SK-N-SH (cell line): ENCODE data around the gene TCF7L2. TPM values are rescaled to one million over a fixed set of nuclear protein-coding genes. Genes with fewer than 3 reads are reported as not detected.

ENCODE experiments used
- CTCF ChIA-PET: fragments of 300-600, 350-600 bp; formaldehyde crosslinking; extraction: SDS; loops from one replicate; lab custom pipeline; 2021; lab: Yijun Ruan, JAX
- POLR2A ChIA-PET: fragments of 350-600 bp; sonication (Branson Sonifier 250); formaldehyde crosslinking; extraction: SDS; loops from one replicate; lab custom pipeline; 2020; ENCODE audit warnings: antibody characterized with exemption, inconsistent platforms; lab: Yijun Ruan, JAX
- DNase-seq: peaks from one replicate; pipeline ENCODE4 v3.0.0; 2012
- H2AFZ ChIP-seq: fragments of 200-600 bp; sonication (generic); 2 replicates; pipeline ENCODE4 v1.8.1; 2016; ENCODE audit warnings: antibody characterized with exemption, mild to moderate bottlenecking, low read depth
- H3F3A ChIP-seq: fragments of 200-600 bp; sonication (generic); replicated peaks from 2 replicates; pipeline ENCODE3; 2016; ENCODE audit warnings: antibody characterized with exemption, mild to moderate bottlenecking; ENCODE audit not compliant: insufficient read depth
- H3K27ac ChIP-seq, 2 experiments: fragments of 200-500 bp in 1 of 2; fragments of 200-600 bp in 1 of 2; sonication (Bioruptor generic) in 1 of 2; sonication (generic), shearing (Covaris generic) in 1 of 2; 2 replicates each; pipeline versions ENCODE4 v1.5.1 to v1.6.1; 2014 to 2016; ENCODE audit warnings: low read depth in 2 of 2, inconsistent platforms in 1 of 2, low read length in 1 of 2, mild to moderate bottlenecking in 1 of 2, mixed read lengths in 1 of 2
- H3K27me3 ChIP-seq: fragments of 200-600 bp; sonication (generic), shearing (Covaris generic); 2 replicates; pipeline ENCODE4 v1.6.1; 2016; ENCODE audit warnings: mixed run types; ENCODE audit not compliant: insufficient read depth
- H3K36me3 ChIP-seq, 2 experiments: fragments of 200-500 bp in 1 of 2; fragments of 200-600 bp in 1 of 2; sonication (Bioruptor generic) in 1 of 2; sonication (generic) in 1 of 2; replicated peaks in 1 of 2; 2 replicates each; pipeline versions ENCODE3 to v1.5.1; 2014 to 2016; ENCODE audit warnings: low read length in 1 of 2, mild to moderate bottlenecking in 1 of 2; ENCODE audit not compliant: insufficient read depth in 2 of 2, control insufficient read depth in 1 of 2
- H3K4me1 ChIP-seq, 2 experiments: fragments of 200-500 bp in 1 of 2; fragments of 200-600 bp in 1 of 2; sonication (Bioruptor generic) in 1 of 2; sonication (generic), shearing (Covaris generic) in 1 of 2; 2 replicates each; pipeline versions ENCODE4 v1.5.1 to v1.6.1; 2014 to 2016; ENCODE audit warnings: low read depth in 1 of 2, low read length in 1 of 2, mixed run types in 1 of 2; ENCODE audit not compliant: insufficient read depth in 2 of 2, control insufficient read depth in 1 of 2
- H3K4me2 ChIP-seq: fragments of 200-600 bp; sonication (generic), shearing (Covaris generic); 2 replicates; pipeline ENCODE4 v1.6.1; 2017; ENCODE audit warnings: mixed run types
- H3K4me3 ChIP-seq, 2 experiments: fragments of 200-500 bp in 1 of 2; fragments of 200-600 bp in 1 of 2; sonication (Bioruptor generic) in 1 of 2; sonication (generic), shearing (Covaris generic) in 1 of 2; 2 replicates each; pipeline versions ENCODE4 v1.5.1 to v1.8.1; 2014 to 2016; ENCODE audit warnings: low read depth in 2 of 2, inconsistent platforms in 1 of 2, low read length in 1 of 2, mild to moderate bottlenecking in 1 of 2, mixed read lengths in 1 of 2, moderate library complexity in 1 of 2
- H3K79me2 ChIP-seq: fragments of 200-600 bp; sonication (generic); 2 replicates; pipeline ENCODE4 v1.8.1; 2017; ENCODE audit warnings: mild to moderate bottlenecking; ENCODE audit not compliant: insufficient read depth
- H3K9ac ChIP-seq: fragments of 200-600 bp; sonication (generic); 2 replicates; pipeline ENCODE4 v1.6.1; 2017; ENCODE audit warnings: mixed run types
- H3K9me2 ChIP-seq: fragments of 200-600 bp; sonication (generic); 2 replicates; pipeline ENCODE4 v1.6.1; 2017; ENCODE audit warnings: mixed run types
- H3K9me3 ChIP-seq: fragments of 200-600 bp; sonication (generic); 2 replicates; pipeline ENCODE4 v1.6.1; 2017; ENCODE audit warnings: mixed run types, mild to moderate bottlenecking, moderate library complexity
- H4K20me1 ChIP-seq: fragments of 200-600 bp; sonication (generic); 2 replicates; pipeline ENCODE4 v1.6.1; 2017; ENCODE audit warnings: mild to moderate bottlenecking, mixed run types; ENCODE audit not compliant: insufficient read depth
- MAX ChIP-seq: IDR thresholded peaks from 2 replicates; pipeline ENCODE4 v1.4.0; 2012; ENCODE audit warnings: low read depth
- NFIC ChIP-seq: IDR thresholded peaks from 2 replicates; pipeline ENCODE4 v1.4.0; 2012; ENCODE audit warnings: borderline replicate concordance
- RAD21 ChIP-seq: IDR thresholded peaks from 2 replicates; pipeline ENCODE4 v1.6.1; 2012; ENCODE audit warnings: mild to moderate bottlenecking, low read length
- REST ChIP-seq: IDR thresholded peaks from 2 replicates; pipeline ENCODE4 v1.6.1; 2012; ENCODE audit warnings: mild to moderate bottlenecking, low read depth, low read length, moderate library complexity
- RFX5 ChIP-seq: IDR thresholded peaks from 2 replicates; pipeline ENCODE4 v1.6.1; 2012; ENCODE audit warnings: mild to moderate bottlenecking, improper control_type of control experiment, low read length
- RXRA ChIP-seq: IDR thresholded peaks from 2 replicates; pipeline ENCODE4 v1.4.0; 2012; ENCODE audit warnings: low read depth, mild to moderate bottlenecking, borderline replicate concordance
- SMC3 ChIP-seq: IDR thresholded peaks from 2 replicates; pipeline ENCODE4 v1.6.1; 2012; ENCODE audit warnings: low read depth, low read length, improper control_type of control experiment
- TEAD4 ChIP-seq: IDR thresholded peaks from 2 replicates; pipeline ENCODE4 v1.4.0; 2012; ENCODE audit warnings: mild to moderate bottlenecking, borderline replicate concordance; ENCODE audit not compliant: insufficient read depth
- USF2 ChIP-seq: fragments of 150-350 bp; IDR thresholded peaks from 2 replicates; pipeline ENCODE4 v1.6.1; 2017; ENCODE audit warnings: antibody characterized with exemption, low read length, low read depth, borderline replicate concordance
- YY1 ChIP-seq: IDR thresholded peaks from 2 replicates; pipeline ENCODE4 v1.4.0; 2012; ENCODE audit warnings: low read depth, mild to moderate bottlenecking
- WGBS: methylation state at CpG from one replicate; pipeline ENCODE4 v1.1.6; 2017; ENCODE audit warnings: low lambda C conversion rate; 5-methylcytosine and 5-hydroxymethylcytosine counted together
- polyA plus RNA-seq, 3 experiments: library from polyadenylated mRNA; depleted of rRNA; stranded (reverse); fragments of >200 nt; gene quantifications; 2 replicates each; pipeline ENCODE4 v1.2.3, GENCODE V29; 2012
- TF ChIP-seq, protein P1 (sequence below): fragments of 200-600 bp; sonication (generic); IDR thresholded peaks from 2 replicates; pipeline ENCODE4 v1.6.1; 2017; ENCODE audit warnings: antibody characterized with exemption, mild to moderate bottlenecking, moderate library complexity

TCF7L2 gene
- polyA plus RNA-seq, 1 of the 3 experiments (the other 2 are of a cell fraction), result 10.2 TPM

GRCh38 chr10:113097036-113097435, 147.0 kb downstream of the TCF7L2 start:
- no peak overlapping the region for H3K4me3 ChIP-seq
- no peak overlapping the region for H3K4me2 ChIP-seq
- no peak overlapping the region for H2AFZ ChIP-seq
- no peaks in the 10 kb centered on the region for H4K20me1 ChIP-seq
- peaks cover 3% of the 10 kb centered on the region; the same call in 1 of the 2 replicates for H3K79me2 ChIP-seq
- peaks cover 4% of the 10 kb centered on the region for H3F3A ChIP-seq
- no peaks in the 10 kb centered on the region for H3K36me3 ChIP-seq
- TF ChIP-seq RFX5, result no peak
- no peak for TF ChIP-seq SMC3
- no peak for TF ChIP-seq TEAD4
- TF ChIP-seq, protein P1, sequence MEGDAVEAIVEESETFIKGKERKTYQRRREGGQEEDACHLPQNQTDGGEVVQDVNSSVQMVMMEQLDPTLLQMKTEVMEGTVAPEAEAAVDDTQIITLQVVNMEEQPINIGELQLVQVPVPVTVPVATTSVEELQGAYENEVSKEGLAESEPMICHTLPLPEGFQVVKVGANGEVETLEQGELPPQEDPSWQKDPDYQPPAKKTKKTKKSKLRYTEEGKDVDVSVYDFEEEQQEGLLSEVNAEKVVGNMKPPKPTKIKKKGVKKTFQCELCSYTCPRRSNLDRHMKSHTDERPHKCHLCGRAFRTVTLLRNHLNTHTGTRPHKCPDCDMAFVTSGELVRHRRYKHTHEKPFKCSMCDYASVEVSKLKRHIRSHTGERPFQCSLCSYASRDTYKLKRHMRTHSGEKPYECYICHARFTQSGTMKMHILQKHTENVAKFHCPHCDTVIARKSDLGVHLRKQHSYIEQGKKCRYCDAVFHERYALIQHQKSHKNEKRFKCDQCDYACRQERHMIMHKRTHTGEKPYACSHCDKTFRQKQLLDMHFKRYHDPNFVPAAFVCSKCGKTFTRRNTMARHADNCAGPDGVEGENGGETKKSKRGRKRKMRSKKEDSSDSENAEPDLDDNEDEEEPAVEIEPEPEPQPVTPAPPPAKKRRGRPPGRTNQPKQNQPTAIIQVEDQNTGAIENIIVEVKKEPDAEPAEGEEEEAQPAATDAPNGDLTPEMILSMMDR, result no peak
- TF ChIP-seq RXRA, result no peak
- TF ChIP-seq RAD21, result no peak
- no peak for TF ChIP-seq REST
- no peak for TF ChIP-seq NFIC
- no peak overlapping the region for H3K27ac ChIP-seq
- H3K9ac ChIP-seq, result no peak overlapping the region
- peaks cover 10 to 12% of the 10 kb centered on the region in 2 experiments; a peak in 3 of 4 replicates for H3K4me1 ChIP-seq
- no peaks in the 10 kb centered on the region for H3K9me3 ChIP-seq
- 91% methylated on average over 6 of the region's 6 CpGs for WGBS
- POLR2A ChIA-PET, result no interaction called here
- no peaks in the 10 kb centered on the region for H3K27me3 ChIP-seq
- no peak for DNase-seq
- CTCF ChIA-PET, result interaction anchor here (1.5 to 1.6 kb wide), 2 partner anchors 20 to 29 kb away, joined by 3 to 5 read pairs; no protein-coding TSS in a partner anchor
- no peaks in the 10 kb centered on the region for H3K9me2 ChIP-seq

- peak overlapping the region; percentile 31; the same call in 1 of the 2 replicates for H3K4me2 ChIP-seq
- CTCF ChIA-PET, result interaction anchor here (0.7 to 1.0 kb wide), 3 partner anchors 26 to 376 kb away, joined by 3 to 4 read pairs (median 3); no protein-coding TSS in a partner anchor
- no peaks in the 10 kb centered on the region for H4K20me1 ChIP-seq
- peaks cover 14% of the 10 kb centered on the region for H3K79me2 ChIP-seq
- peak overlapping the region in 1 of 2 experiments; percentile 6; a peak in 1 of 4 replicates for H3K4me3 ChIP-seq
- H3K9me2 ChIP-seq, result no peaks in the 10 kb centered on the region
- 40% methylated on average over 13 of the region's 13 CpGs for WGBS
- peak overlapping the region; percentile 11 to 19; a peak in 3 of 4 replicates for H3K27ac ChIP-seq
- H3K36me3 ChIP-seq, result no peaks in the 10 kb centered on the region
- H2AFZ ChIP-seq, result no peak overlapping the region
- H3K27me3 ChIP-seq, result no peaks in the 10 kb centered on the region
- no peak overlapping the region for H3K9ac ChIP-seq
- no peaks in the 10 kb centered on the region for H3F3A ChIP-seq
- H3K9me3 ChIP-seq, result no peaks in the 10 kb centered on the region
- POLR2A ChIA-PET, result interaction anchor here (0.5 to 0.6 kb wide), 2 partner anchors 15 to 24 kb away, joined by 3 read pairs; no protein-coding TSS in a partner anchor
- TF ChIP-seq USF2 (no peak), TEAD4 (no peak), NFIC (peak; percentile 17; the same call in 1 of the 2 replicates), RXRA (no peak), MAX (no peak), YY1 (no peak), RAD21 (no peak)
- peaks cover 10 to 28% of the 10 kb centered on the region in 2 experiments; a peak in 2 of 4 replicates for H3K4me1 ChIP-seq
- peak; percentile 47 for DNase-seq
These were observed 149.6 kb downstream of the TCF7L2 start for GRCh38 chr10:113099431-113100183.
